Uterus (tissue), 4 donors: ENCODE measurements around the gene TXNRD2. TPM values are rescaled to one million over a fixed set of nuclear protein-coding genes. Genes with fewer than 3 reads are reported as not detected.

Experiments used
- DNase-seq, 2 donors: peaks; one replicate each; pipeline ENCODE4 v3.0.0-alpha.2; 2019 to 2020
- H3K27ac ChIP-seq, 2 donors: fragments of 200-600 bp; sonication (generic); 1 replicate in 1 of 2; 2 replicates in 1 of 2; pipeline ENCODE4 v1.5.1; 2016 to 2018
- H3K27me3 ChIP-seq, 2 donors: fragments of 200-600 bp; sonication (generic); one replicate each; pipeline ENCODE4 v1.5.1; 2018 to 2019; ENCODE audit warnings: control low read depth in 1 of 2
- H3K36me3 ChIP-seq, 2 donors: fragments of 200-600 bp; sonication (generic); one replicate each; pipeline ENCODE4 v1.5.1; 2019; ENCODE audit warnings: control low read depth in 1 of 2
- H3K4me1 ChIP-seq, 2 donors: fragments of 200-600 bp; sonication (generic); one replicate each; pipeline ENCODE4 v1.5.1; 2018 to 2019; ENCODE audit warnings: control low read depth in 1 of 2
- H3K4me3 ChIP-seq, 2 donors: fragments of 200-600 bp; sonication (generic); 1 replicate in 1 of 2; 2 replicates in 1 of 2; pipeline ENCODE4 v1.5.1; 2018 to 2019; ENCODE audit warnings: mild to moderate bottlenecking in 1 of 2
- H3K9me3 ChIP-seq, 2 donors: fragments of 200-600 bp; sonication (generic); one replicate each; pipeline ENCODE4 v1.5.1; 2019; ENCODE audit warnings: control low read depth in 1 of 2
- CTCF ChIP-seq, 4 experiments: fragments of 200-600 bp in 2 of 4; fragments of 450-650 bp in 2 of 4; sonication (generic) in 2 of 4; IDR thresholded peaks; one replicate each; pipeline ENCODE4 v1.5.1; 2016 to 2019; ENCODE audit warnings: antibody characterized with exemption in 4 of 4, mild to moderate bottlenecking in 2 of 4, moderate library complexity in 1 of 4
- POLR2A ChIP-seq, 2 donors: fragments of 450-650 bp; IDR thresholded peaks; one replicate each; pipeline ENCODE4 v1.6.1; 2016; ENCODE audit warnings: antibody characterized with exemption in 2 of 2, mild to moderate bottlenecking in 1 of 2, moderate library complexity in 1 of 2
- intact Hi-C: fragments of 100-400 bp; cut with DNase I; formaldehyde crosslinking; loops from one replicate; pipeline ENCODE4 v1.15.1; 2023; ENCODE audit warnings: low total_unique reads
- total RNA-seq, 4 donors: library from RNA; depleted of rRNA in 3 of 4; stranded (reverse); fragments of >200 nt in 3 of 4; gene quantifications; one replicate each; pipeline versions ENCODE4 v1.1.0 to v1.2.4, GENCODE V29; 2014 to 2023
- donor health status: DM: yes; HTN: yes; CAD: no.

Gene TXNRD2
- total RNA-seq, 4 donors from 2014 or later, result 14.7 to 48.9 (median 25.6) TPM

GRCh38 chr22:19872779-19873137, 68.9 kb downstream of the TXNRD2 start:
- Histone ChIP-seq H3K4me3 (no peak overlapping the region), H3K4me1 (peaks cover 0 to 4% of the 10 kb centered on the region in 2 donors), H3K36me3 (no peaks in the 10 kb centered on the region), H3K9me3 (no peaks in the 10 kb centered on the region), H3K27me3 (no peaks in the 10 kb centered on the region), H3K27ac (no peak overlapping the region)
- peak; percentile 12 to 14 for DNase-seq
- intact Hi-C loops, result no loop called here
- TF ChIP-seq CTCF (IDR thresholded peaks at IDR 0.05), result no peak
- TF ChIP-seq POLR2A (IDR thresholded peaks at IDR 0.05), result no peak

- peaks cover 0 to 4% of the 10 kb centered on the region in 2 donors for H3K4me1 ChIP-seq
- intact Hi-C loops, result no loop called here
- no peaks in the 10 kb centered on the region for H3K9me3 ChIP-seq
- peak; percentile 11 to 12 for DNase-seq
- no peaks in the 10 kb centered on the region for H3K36me3 ChIP-seq
- H3K27me3 ChIP-seq, result no peaks in the 10 kb centered on the region
- no peak overlapping the region for H3K4me3 ChIP-seq
- no peak overlapping the region for H3K27ac ChIP-seq
- no peak for TF ChIP-seq POLR2A (IDR thresholded peaks at IDR 0.05)
Measured at GRCh38 chr22:19871845-19872778, 69.5 kb downstream of the TXNRD2 start.

GRCh38 chr22:19871023-19871844, 70.4 kb downstream of the TXNRD2 start:
- DNase-seq, result no peak
- Histone ChIP-seq H3K36me3 (no peaks in the 10 kb centered on the region), H3K27ac (no peak overlapping the region), H3K4me1 (peaks cover 0 to 2% of the 10 kb centered on the region in 2 donors), H3K9me3 (no peaks in the 10 kb centered on the region), H3K27me3 (no peaks in the 10 kb centered on the region), H3K4me3 (no peak overlapping the region)
- no peak for TF ChIP-seq CTCF (IDR thresholded peaks at IDR 0.05)
- no peak for TF ChIP-seq POLR2A (IDR thresholded peaks at IDR 0.05)
- intact Hi-C loops, result no loop called here

- TF ChIP-seq CTCF (IDR thresholded peaks at IDR 0.05), result no peak
- TF ChIP-seq POLR2A (IDR thresholded peaks at IDR 0.05), result no peak
- Histone ChIP-seq H3K27me3 (no peaks in the 10 kb centered on the region), H3K4me3 (no peak overlapping the region), H3K36me3 (no peaks in the 10 kb centered on the region), H3K9me3 (no peaks in the 10 kb centered on the region), H3K27ac (no peak overlapping the region), H3K4me1 (no peaks in the 10 kb centered on the region)
- DNase-seq, result peak; percentile 13 to 20
- intact Hi-C loops, result no loop called here
Measured at GRCh38 chr22:19870153-19871022, 71.2 kb downstream of the TXNRD2 start.

- Histone ChIP-seq H3K9me3 (no peaks in the 10 kb centered on the region), H3K4me3 (no peak overlapping the region), H3K27ac (no peak overlapping the region), H3K27me3 (no peaks in the 10 kb centered on the region), H3K36me3 (no peaks in the 10 kb centered on the region), H3K4me1 (no peaks in the 10 kb centered on the region)
- TF ChIP-seq POLR2A (IDR thresholded peaks at IDR 0.05) (no peak), CTCF (IDR thresholded peaks at IDR 0.05) (no peak)
- no peak for DNase-seq
- intact Hi-C loops, result no loop called here
Measured at GRCh38 chr22:19869497-19870152, 72.0 kb downstream of the TXNRD2 start.
